Upper lobe of left lung (tissue), 6 donors: Measurements from ENCODE around the gene PPM1B. TPM values are rescaled to one million over a fixed set of nuclear protein-coding genes. Genes with fewer than 3 reads are reported as not detected.

Experiments
- ATAC-seq, 2 donors: fragments of 200-7000 bp; cut with Tn5 transposase; one replicate each; pipeline ENCODE4 v1.9.1; 2022; ENCODE audit warnings: mild to moderate bottlenecking in 2 of 2, moderate library complexity in 2 of 2; ENCODE audit not compliant: low FRiP score in 2 of 2
- DNase-seq, 2 donors: peaks; one replicate each; pipeline ENCODE4 v3.0.0-alpha.2; 2019 to 2020
- H3K27ac ChIP-seq, 4 donors: fragments of 200-600 bp; sonication (generic); one replicate each; pipeline ENCODE4 v1.5.1; 2016 to 2019
- H3K27me3 ChIP-seq, 4 donors: fragments of 200-600 bp; sonication (generic); one replicate each; pipeline ENCODE4 v1.5.1; 2017 to 2019
- H3K36me3 ChIP-seq, 4 donors: fragments of 200-600 bp; sonication (generic); one replicate each; pipeline ENCODE4 v1.5.1; 2016 to 2019
- H3K4me1 ChIP-seq, 4 donors: fragments of 200-600 bp; sonication (generic); one replicate each; pipeline ENCODE4 v1.5.1; 2018 to 2019
- H3K4me3 ChIP-seq, 4 donors: fragments of 200-600 bp; sonication (generic); one replicate each; pipeline ENCODE4 v1.5.1; 2017 to 2019; ENCODE audit warnings: mild to moderate bottlenecking in 2 of 4, moderate library complexity in 1 of 4
- H3K9me3 ChIP-seq, 4 donors: fragments of 200-600 bp; sonication (generic); one replicate each; pipeline ENCODE4 v1.5.1; 2018 to 2019
- EP300 ChIP-seq, 4 donors: sonication (generic); formaldehyde crosslinking; IDR thresholded peaks; one replicate each; pipeline ENCODE4 v1.5.1; 2017; ENCODE audit warnings: antibody characterized with exemption in 4 of 4, control low read depth in 2 of 4
- POLR2A ChIP-seq, 4 donors: fragments of 450-650 bp; IDR thresholded peaks; one replicate each; pipeline ENCODE4 v1.5.1; 2016 to 2017; ENCODE audit warnings: antibody characterized with exemption in 4 of 4, mild to moderate bottlenecking in 2 of 4
- POLR2AphosphoS5 ChIP-seq, 2 donors: sonication (generic); formaldehyde crosslinking; IDR thresholded peaks; one replicate each; pipeline ENCODE4 v1.5.1; 2017; ENCODE audit warnings: antibody characterized with exemption in 2 of 2
- WGBS, 2 donors: methylation state at CpG; one replicate each; pipeline ENCODE4 v1.1.5; 2017 to 2018; 5-methylcytosine and 5-hydroxymethylcytosine counted together
- total RNA-seq, 6 donors: library from RNA; depleted of rRNA in 4 of 6; stranded (reverse); fragments of >200 nt in 4 of 6; gene quantifications; one replicate each; pipeline versions ENCODE4 v1.1.0 to v1.2.1, GENCODE V29; 2016 to 2021
- TF ChIP-seq, protein P1 (sequence below), 6 experiments: fragments of 450-650 bp in 4 of 6; fragments of 200-600 bp in 2 of 6; sonication (generic) in 2 of 6; IDR thresholded peaks; one replicate each; pipeline ENCODE4 v1.5.1; 2016 to 2019; ENCODE audit warnings: antibody characterized with exemption in 6 of 6
- donor health status: DM: no; HTN: no; CAD: no; lungs with moderate emphysema.
- donor health status: DM: no; HTN: yes; CAD: no; lungs with severe emphysema.

The PPM1B gene
- total RNA-seq, 6 donors from 2014 or later = 35.5 to 71.2 (median 45.6) TPM

DNA sequence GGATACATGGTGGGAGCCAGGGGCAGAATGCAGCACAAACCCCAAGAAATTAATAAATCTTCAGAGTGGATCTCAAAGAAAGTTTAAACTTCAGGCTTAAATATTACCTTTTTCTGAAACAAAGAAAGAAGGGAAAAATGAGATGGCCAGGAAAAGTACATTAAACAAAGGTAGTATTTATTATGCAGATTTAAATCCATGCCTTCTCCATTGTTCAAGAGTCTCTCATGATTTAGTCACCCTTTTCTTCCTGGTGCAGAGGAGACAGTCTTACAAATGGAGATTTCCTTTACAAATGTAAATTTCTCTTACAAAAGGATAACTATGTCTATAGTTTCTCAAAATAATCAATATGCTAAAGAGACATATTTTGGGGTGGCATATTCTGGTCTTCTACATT, 33.4 kb upstream of the PPM1B start:
- Histone ChIP-seq H3K4me3 (no peak overlapping the region), H3K27ac (no peak overlapping the region), H3K27me3 (no peaks in the 10 kb centered on the region), H3K9me3 (no peaks in the 10 kb centered on the region), H3K36me3 (no peaks in the 10 kb centered on the region), H3K4me1 (no peaks in the 10 kb centered on the region)
- ATAC-seq (no peak), DNase-seq (no peak)
- TF ChIP-seq POLR2AphosphoS5 (IDR thresholded peaks at IDR 0.05) (no peak), POLR2A (IDR thresholded peaks at IDR 0.05) (no peak), EP300 (IDR thresholded peaks at IDR 0.05) (no peak)
- TF ChIP-seq, protein P1, sequence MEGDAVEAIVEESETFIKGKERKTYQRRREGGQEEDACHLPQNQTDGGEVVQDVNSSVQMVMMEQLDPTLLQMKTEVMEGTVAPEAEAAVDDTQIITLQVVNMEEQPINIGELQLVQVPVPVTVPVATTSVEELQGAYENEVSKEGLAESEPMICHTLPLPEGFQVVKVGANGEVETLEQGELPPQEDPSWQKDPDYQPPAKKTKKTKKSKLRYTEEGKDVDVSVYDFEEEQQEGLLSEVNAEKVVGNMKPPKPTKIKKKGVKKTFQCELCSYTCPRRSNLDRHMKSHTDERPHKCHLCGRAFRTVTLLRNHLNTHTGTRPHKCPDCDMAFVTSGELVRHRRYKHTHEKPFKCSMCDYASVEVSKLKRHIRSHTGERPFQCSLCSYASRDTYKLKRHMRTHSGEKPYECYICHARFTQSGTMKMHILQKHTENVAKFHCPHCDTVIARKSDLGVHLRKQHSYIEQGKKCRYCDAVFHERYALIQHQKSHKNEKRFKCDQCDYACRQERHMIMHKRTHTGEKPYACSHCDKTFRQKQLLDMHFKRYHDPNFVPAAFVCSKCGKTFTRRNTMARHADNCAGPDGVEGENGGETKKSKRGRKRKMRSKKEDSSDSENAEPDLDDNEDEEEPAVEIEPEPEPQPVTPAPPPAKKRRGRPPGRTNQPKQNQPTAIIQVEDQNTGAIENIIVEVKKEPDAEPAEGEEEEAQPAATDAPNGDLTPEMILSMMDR (IDR thresholded peaks at IDR 0.05) = no peak

- no peaks in the 10 kb centered on the region for H3K9me3 ChIP-seq
- H3K36me3 ChIP-seq = no peaks in the 10 kb centered on the region
- H3K27me3 ChIP-seq = no peaks in the 10 kb centered on the region
- no peak overlapping the region for H3K4me3 ChIP-seq
- ATAC-seq (no peak), DNase-seq (no peak)
- no peaks in the 10 kb centered on the region for H3K4me1 ChIP-seq
- no peak overlapping the region for H3K27ac ChIP-seq
- TF ChIP-seq POLR2AphosphoS5 (IDR thresholded peaks at IDR 0.05) (no peak), POLR2A (IDR thresholded peaks at IDR 0.05) (no peak)
- TF ChIP-seq, protein P1 (IDR thresholded peaks at IDR 0.05) = no peak
- WGBS, 2 donors = 62% methylated on average over 2 of the region's 2 CpGs
Measured at GRCh38 chr2:44135771-44136170, 32.9 kb upstream of the PPM1B start.

GRCh38 chr2:44136252-44136651, 32.4 kb upstream of the PPM1B start:
- Histone ChIP-seq H3K4me1 (no peaks in the 10 kb centered on the region), H3K27ac (no peak overlapping the region), H3K27me3 (no peaks in the 10 kb centered on the region), H3K4me3 (no peak overlapping the region), H3K36me3 (no peaks in the 10 kb centered on the region), H3K9me3 (no peaks in the 10 kb centered on the region)
- DNase-seq (no peak), ATAC-seq (no peak)
- 65 to 75% methylated on average over 3 of the region's 3 CpGs for WGBS, 2 donors
- TF ChIP-seq POLR2A (IDR thresholded peaks at IDR 0.05) (no peak), POLR2AphosphoS5 (IDR thresholded peaks at IDR 0.05) (no peak), EP300 (IDR thresholded peaks at IDR 0.05) (no peak)
- TF ChIP-seq, protein P1 (IDR thresholded peaks at IDR 0.05) = no peak

- Histone ChIP-seq H3K27me3 (no peaks in the 10 kb centered on the region), H3K9me3 (no peaks in the 10 kb centered on the region), H3K4me3 (no peak overlapping the region), H3K36me3 (no peaks in the 10 kb centered on the region), H3K27ac (no peak overlapping the region), H3K4me1 (no peaks in the 10 kb centered on the region)
- 89 to 93% methylated on average over 4 of the region's 4 CpGs for WGBS, 2 donors
- TF ChIP-seq POLR2A (IDR thresholded peaks at IDR 0.05) (no peak), POLR2AphosphoS5 (IDR thresholded peaks at IDR 0.05) (no peak), EP300 (IDR thresholded peaks at IDR 0.05) (no peak)
- TF ChIP-seq, protein P1 (IDR thresholded peaks at IDR 0.05) = no peak
- ATAC-seq (no peak), DNase-seq (no peak)
Measured at GRCh38 chr2:44137048-44137447, 31.6 kb upstream of the PPM1B start.

GRCh38 chr2:44137872-44138551, 30.7 kb upstream of the PPM1B start:
- ATAC-seq (no peak), DNase-seq (no peak)
- Histone ChIP-seq H3K4me3 (no peak overlapping the region), H3K4me1 (no peaks in the 10 kb centered on the region), H3K27me3 (no peaks in the 10 kb centered on the region), H3K27ac (no peak overlapping the region), H3K9me3 (no peaks in the 10 kb centered on the region), H3K36me3 (no peaks in the 10 kb centered on the region)
- 68 to 80% methylated on average over 4 of the region's 4 CpGs for whole genome bisulfite sequencing, 2 donors
- TF ChIP-seq, protein P1 (IDR thresholded peaks at IDR 0.05) = no peak
- no peak for TF ChIP-seq POLR2A (IDR thresholded peaks at IDR 0.05)
